HL-60/S4 treated with retinoic acid at 250 ng/mL for 4 days and 3 days (cell line): Measurements from ENCODE around the gene ZNF526.
"Not testable (repeated sequence)": the region's sequence is repeated elsewhere in the genome, so short reads cannot be mapped to it uniquely, and the experiment has no call there.

Experiments
- in situ Hi-C: fragments of 300-500 bp; cut with MboI; formaldehyde crosslinking; loops from 2 replicates; pipeline ENCODE4 v1.7.0; 2022; ENCODE audit warnings: low sequenced_read_pairs

ZNF526 gene

DNA sequence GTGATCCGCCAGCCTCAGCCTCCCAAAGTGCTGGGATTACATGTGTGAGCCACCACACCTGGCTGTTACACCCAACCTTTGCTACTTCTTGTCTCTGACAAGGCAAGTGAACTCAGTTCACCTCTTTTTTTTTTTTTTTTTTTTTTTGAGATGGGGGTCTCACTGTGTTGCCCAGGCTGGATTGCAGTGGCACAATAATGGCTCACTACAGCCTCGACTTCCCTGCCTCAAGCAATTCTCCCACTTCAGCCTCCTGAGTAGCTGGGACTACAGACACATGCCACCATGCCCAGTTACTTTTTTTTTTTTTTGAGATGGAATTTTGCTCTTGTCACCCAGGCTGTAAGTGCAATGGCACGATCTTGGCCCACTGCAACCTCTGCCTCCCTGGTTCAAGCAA is 37.7 kb downstream of the ZNF526 start:
- in situ Hi-C loops, result not testable (repeated sequence)

- in situ Hi-C loops, result no loop called here
Measured at GRCh38 chr19:42261763-42262162, 41.7 kb downstream of the ZNF526 start.

- in situ Hi-C loops, result not testable (repeated sequence)
Measured at GRCh38 chr19:42266105-42266504, 46.0 kb downstream of the ZNF526 start.

GRCh38 chr19:42266928-42267603 is 47.0 kb downstream of the ZNF526 start:
- in situ Hi-C loops, result not testable (repeated sequence)

DNA sequence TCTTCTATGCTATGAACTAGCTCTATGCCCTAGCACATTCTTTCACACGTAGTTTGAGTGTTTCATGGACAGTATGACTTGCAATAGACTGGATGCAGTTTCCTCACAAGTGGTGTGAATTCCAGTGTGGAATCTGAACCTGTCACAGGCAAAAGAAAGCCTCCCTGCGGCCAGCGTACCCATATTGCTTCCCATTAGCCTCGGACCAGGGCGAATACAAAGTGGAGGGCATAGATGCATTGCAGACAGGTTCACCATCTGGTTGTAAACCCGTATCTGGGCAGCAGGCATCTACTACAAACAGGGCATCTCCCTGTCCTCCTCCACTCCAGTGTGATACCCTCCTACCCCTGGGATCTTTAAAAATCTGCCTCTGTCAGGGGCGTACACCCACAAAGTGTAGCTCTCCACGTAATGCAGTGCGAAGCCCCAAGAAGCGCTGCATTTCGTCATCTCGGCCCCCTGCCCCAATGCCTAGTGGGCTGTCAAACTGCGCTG is 47.6 kb downstream of the ZNF526 start:
- in situ Hi-C loops, result no loop called here

- in situ Hi-C loops, result no loop called here
Measured at GRCh38 chr19:42268142-42268703, 48.1 kb downstream of the ZNF526 start.

GRCh38 chr19:42268704-42269477 is 48.8 kb downstream of the ZNF526 start, which contains the start of gene CIC:
CIC (plus strand) TSS chr19:42269252; CDS start chr19:42271784, 2,532 bp downstream.
- in situ Hi-C loops, result no loop called here

DNA sequence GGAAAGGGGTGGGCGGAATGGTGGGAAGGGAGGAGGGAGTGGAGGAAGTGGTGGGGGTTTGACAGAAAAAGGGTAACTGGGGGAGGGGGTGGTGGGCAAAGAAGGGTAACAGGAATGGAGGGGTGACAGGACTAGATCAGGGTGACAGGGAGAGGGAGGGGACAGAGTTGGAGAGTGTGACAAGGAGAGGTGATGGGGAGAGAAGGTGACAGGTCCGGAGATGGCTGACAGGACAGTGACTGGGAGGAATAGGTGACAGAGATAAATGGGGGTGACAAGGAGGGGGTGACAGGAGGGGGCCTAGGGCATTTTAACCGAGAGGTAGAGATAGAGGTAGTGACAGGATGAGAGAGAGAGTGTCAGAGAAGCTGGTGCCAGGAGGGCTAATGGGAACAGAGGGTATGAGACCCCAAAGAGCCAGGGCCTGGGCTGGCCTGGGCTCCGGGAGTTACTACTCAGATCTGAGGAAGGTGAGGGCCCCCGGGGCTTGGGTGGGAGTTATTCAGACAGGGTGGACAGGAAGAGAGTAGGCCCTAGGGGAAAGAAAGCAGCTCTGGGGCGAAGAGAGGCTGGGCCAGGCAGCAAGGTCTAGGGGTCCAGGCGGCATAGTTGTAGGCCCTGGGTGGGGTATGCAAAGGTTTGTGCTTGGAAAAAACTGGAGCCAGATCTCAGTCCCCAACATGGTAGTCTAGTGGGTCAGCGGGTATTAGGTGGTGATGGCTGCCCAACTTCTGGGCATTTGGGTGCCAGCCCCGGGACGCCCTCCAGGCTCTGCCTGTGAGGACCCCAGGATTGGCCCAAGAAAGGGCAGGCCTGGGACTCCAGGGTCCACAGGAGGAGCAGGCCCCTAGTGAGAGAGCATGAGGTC is 49.6 kb downstream of the ZNF526 start:
- in situ Hi-C loops, result no loop called here

- in situ Hi-C loops, result no loop called here
Measured at GRCh38 chr19:42270346-42271044, 50.4 kb downstream of the ZNF526 start.

- in situ Hi-C loops, result no loop called here
Measured at GRCh38 chr19:42271045-42271419, 50.9 kb downstream of the ZNF526 start.

DNA sequence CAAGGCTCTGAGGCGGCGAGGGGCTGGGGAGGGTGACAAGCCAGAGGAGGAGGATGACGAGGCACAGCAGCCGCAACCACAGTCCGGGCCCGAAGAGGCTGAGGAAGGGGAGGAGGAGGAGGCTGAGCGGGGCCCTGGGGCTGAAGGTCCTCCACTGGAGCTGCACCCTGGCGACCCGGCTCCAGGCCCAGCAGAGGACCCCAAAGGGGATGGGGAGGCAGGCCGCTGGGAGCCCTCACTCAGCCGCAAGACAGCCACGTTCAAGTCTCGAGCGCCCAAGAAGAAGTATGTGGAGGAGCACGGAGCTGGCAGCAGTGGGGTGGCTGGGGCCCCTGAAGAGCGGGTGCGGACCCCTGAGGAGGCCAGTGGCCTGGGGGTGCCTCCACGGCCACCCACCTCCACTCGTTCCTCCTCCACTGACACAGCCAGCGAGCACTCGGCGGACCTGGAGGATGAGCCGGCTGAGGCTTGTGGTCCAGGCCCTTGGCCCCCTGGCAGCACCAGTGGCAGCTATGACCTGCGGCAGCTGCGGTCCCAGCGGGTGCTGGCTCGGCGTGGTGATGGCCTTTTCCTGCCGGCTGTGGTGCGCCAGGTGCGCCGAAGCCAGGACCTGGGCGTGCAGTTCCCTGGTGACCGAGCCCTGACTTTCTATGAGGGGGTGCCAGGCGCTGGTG is 51.9 kb downstream of the ZNF526 start:
- in situ Hi-C loops, result no loop called here

DNA sequence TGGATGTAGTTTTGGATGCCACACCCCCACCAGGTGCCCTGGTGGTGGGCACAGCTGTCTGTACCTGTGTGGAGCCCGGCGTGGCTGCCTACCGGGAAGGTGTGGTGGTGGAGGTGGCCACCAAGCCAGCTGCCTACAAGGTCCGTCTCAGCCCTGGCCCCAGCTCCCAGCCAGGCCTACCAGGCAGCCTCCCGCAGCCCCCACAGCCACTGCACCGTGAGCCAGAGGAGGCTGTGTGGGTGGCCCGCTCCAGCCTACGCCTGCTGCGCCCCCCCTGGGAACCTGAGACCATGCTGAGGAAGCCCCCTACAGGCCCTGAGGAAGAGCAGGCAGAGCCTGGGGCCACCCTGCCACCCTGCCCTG is 52.4 kb downstream of the ZNF526 start:
- in situ Hi-C loops, result no loop called here

GRCh38 chr19:42272989-42273406 is 52.9 kb downstream of the ZNF526 start:
- in situ Hi-C loops, result no loop called here

DNA sequence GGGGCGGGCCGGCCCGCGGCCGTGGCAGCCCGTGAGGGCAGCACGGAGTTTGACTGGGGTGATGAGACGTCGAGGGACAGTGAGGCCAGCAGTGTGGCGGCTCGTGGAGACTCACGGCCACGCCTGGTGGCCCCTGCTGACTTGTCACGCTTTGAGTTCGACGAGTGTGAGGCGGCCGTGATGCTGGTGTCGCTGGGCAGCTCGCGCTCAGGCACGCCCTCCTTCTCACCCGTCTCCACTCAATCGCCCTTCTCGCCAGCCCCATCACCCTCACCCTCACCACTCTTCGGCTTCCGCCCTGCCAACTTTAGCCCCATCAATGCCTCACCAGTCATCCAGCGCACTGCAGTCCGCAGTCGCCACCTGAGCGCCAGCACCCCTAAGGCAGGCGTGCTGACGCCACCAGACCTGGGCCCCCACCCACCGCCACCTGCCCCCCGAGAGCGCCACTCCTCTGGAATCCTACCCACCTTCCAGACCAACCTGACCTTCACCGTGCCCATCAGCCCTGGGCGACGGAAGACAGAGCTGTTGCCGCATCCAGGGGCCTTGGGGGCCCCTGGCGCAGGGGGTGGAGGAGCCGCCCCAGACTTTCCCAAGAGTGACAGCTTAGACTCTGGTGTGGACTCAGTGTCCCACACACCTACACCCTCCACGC is 53.4 kb downstream of the ZNF526 start:
- in situ Hi-C loops, result no loop called here

GRCh38 chr19:42274065-42274682 is 54.1 kb downstream of the ZNF526 start:
- in situ Hi-C loops, result no loop called here

DNA sequence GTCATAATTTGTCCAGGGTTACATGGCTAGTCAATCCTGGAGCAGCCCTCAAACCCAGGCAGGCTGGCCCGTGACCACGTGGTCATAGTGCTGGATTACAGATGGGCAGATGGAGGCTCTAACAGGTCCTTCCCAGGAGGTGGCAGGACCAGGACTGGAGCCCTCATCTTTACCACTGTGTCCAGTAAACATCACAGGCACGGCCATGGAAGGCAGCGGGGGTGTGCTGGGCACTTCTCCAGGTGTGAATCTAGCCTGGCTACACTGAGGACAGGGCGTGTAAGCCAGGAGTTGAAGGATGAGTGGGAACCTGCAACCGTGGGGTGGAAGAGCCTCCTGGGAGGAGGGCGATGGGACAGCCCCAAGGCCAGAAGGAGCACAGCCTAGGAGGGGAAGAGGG is 55.0 kb downstream of the ZNF526 start:
- in situ Hi-C loops, result no loop called here

DNA sequence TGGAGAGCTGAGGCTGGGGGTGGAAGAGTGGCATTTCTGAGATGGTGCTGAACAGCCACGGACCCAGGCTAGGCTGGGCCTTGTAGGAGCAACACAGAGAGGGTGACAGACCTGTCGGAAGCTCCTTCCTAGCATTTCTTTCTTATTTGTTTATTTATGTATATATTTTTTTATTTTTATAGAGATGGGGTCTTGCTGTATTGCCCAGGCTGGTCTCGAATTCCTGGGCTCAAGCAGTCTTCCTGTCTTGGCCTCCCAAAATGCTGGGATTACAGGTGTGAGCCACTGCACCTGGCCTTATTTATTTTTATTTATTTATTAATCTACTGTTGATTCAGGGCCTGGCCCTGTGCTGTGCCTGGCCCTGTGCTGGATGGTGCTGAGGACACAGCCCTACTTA is 55.4 kb downstream of the ZNF526 start:
- in situ Hi-C loops, result no loop called here

GRCh38 chr19:42276284-42276683 is 56.2 kb downstream of the ZNF526 start:
- in situ Hi-C loops, result no loop called here

GRCh38 chr19:42276821-42277220 is 56.7 kb downstream of the ZNF526 start:
- in situ Hi-C loops, result no loop called here
